ENCODE results near the gene HOTAIR.

GRCh38 chr12:53966085-53966384 lies 8.7 kb downstream of the HOTAIR start:
- no peak for TF ChIP-seq CTCF (conservative IDR thresholded peaks at IDR 0.05 in 1 of 2, IDR thresholded peaks at IDR 0.05 in 1 of 2; ENCODE audit: extremely low read depth in 1 of 2, insufficient read depth in 1 of 2, low read depth in 1 of 2, low read length in 2 of 2)
- no peak for TF ChIP-seq EZH2 (IDR thresholded peaks at IDR 0.05; ENCODE audit: borderline replicate concordance, low read length)

All from mammary epithelial cell (primary cell).